Osteoblast (primary cell): ENCODE results near the gene SLC6A18. TPM values are rescaled to one million over a fixed set of nuclear protein-coding genes. Genes with fewer than 3 reads are reported as not detected.
A peak's percentile ranks its signal among the peaks of the same experiment; 100 is the strongest.

Experiments
- DNase-seq: peaks from one replicate; pipeline ENCODE4 v3.0.0; 2011; ENCODE audit warnings: low spot score, mixed read lengths; ENCODE audit not compliant: insufficient read length; ENCODE audit errors: missing footprints
- H2AFZ ChIP-seq: 2 replicates; pipeline ENCODE4 v1.6.0; 2011; ENCODE audit warnings: mild to moderate bottlenecking, low read length
- H3K27ac ChIP-seq: 2 replicates; pipeline ENCODE4 v1.5.1; 2011; ENCODE audit warnings: mild to moderate bottlenecking, low read depth, low read length, moderate library complexity
- H3K27me3 ChIP-seq: 2 replicates; pipeline ENCODE4 v1.6.0; 2012; ENCODE audit warnings: mild to moderate bottlenecking, control low read depth, inconsistent platforms, low read length, moderate library complexity; ENCODE audit not compliant: insufficient read depth
- H3K36me3 ChIP-seq: 2 replicates; pipeline ENCODE4 v1.5.1; 2011; ENCODE audit warnings: mild to moderate bottlenecking, low read length, control low read depth, moderate library complexity; ENCODE audit not compliant: insufficient read depth
- H3K4me1 ChIP-seq: 2 replicates; pipeline ENCODE4 v1.5.1; 2011; ENCODE audit warnings: mild to moderate bottlenecking, low read length, control low read depth, moderate library complexity; ENCODE audit not compliant: insufficient read depth
- H3K4me2 ChIP-seq: 2 replicates; pipeline ENCODE4 v1.6.0; 2011; ENCODE audit warnings: mild to moderate bottlenecking, low read length; ENCODE audit not compliant: insufficient read depth
- H3K4me3 ChIP-seq: fragments of 200-600 bp; sonication (generic); 3 replicates; pipeline ENCODE4 v1.5.1; 2012; ENCODE audit warnings: mild to moderate bottlenecking, low read length, inconsistent platforms; ENCODE audit not compliant: insufficient read depth
- H3K79me2 ChIP-seq: 2 replicates; pipeline ENCODE4 v1.6.0; 2012; ENCODE audit warnings: mild to moderate bottlenecking, low read length, control low read depth, inconsistent platforms; ENCODE audit not compliant: insufficient read depth
- H3K9me3 ChIP-seq: 2 replicates; pipeline ENCODE4 v1.5.1; 2011; ENCODE audit warnings: low read depth, low read length, control low read depth
- H4K20me1 ChIP-seq: 2 replicates; pipeline ENCODE4 v1.6.0; 2012; ENCODE audit warnings: mild to moderate bottlenecking, low read length, control low read depth; ENCODE audit not compliant: insufficient read depth
- total RNA-seq: library from RNA; depleted of rRNA; stranded (reverse); fragments of >200 nt; gene quantifications from 2 replicates; pipeline ENCODE4 v1.2.3, GENCODE V29; 2012
- TF ChIP-seq, protein P1 (sequence below): IDR thresholded peaks from 2 replicates; pipeline ENCODE4 v1.5.1; 2011; ENCODE audit warnings: mild to moderate bottlenecking, low read depth, low read length, moderate library complexity; ENCODE audit errors: extremely low read depth

SLC6A18 gene
- total RNA-seq, 1 donor = not detected

- no peak overlapping the region for H3K4me3 ChIP-seq
- H4K20me1 ChIP-seq = no peaks in the 10 kb centered on the region
- no peak overlapping the region for H3K27ac ChIP-seq
- H2AFZ ChIP-seq = no peak overlapping the region
- TF ChIP-seq, protein P1, sequence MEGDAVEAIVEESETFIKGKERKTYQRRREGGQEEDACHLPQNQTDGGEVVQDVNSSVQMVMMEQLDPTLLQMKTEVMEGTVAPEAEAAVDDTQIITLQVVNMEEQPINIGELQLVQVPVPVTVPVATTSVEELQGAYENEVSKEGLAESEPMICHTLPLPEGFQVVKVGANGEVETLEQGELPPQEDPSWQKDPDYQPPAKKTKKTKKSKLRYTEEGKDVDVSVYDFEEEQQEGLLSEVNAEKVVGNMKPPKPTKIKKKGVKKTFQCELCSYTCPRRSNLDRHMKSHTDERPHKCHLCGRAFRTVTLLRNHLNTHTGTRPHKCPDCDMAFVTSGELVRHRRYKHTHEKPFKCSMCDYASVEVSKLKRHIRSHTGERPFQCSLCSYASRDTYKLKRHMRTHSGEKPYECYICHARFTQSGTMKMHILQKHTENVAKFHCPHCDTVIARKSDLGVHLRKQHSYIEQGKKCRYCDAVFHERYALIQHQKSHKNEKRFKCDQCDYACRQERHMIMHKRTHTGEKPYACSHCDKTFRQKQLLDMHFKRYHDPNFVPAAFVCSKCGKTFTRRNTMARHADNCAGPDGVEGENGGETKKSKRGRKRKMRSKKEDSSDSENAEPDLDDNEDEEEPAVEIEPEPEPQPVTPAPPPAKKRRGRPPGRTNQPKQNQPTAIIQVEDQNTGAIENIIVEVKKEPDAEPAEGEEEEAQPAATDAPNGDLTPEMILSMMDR = no peak
- no peaks in the 10 kb centered on the region for H3K36me3 ChIP-seq
- peaks cover 6% of the 10 kb centered on the region for H3K27me3 ChIP-seq
- no peaks in the 10 kb centered on the region for H3K4me1 ChIP-seq
- H3K9me3 ChIP-seq = no peaks in the 10 kb centered on the region
- no peaks in the 10 kb centered on the region for H3K79me2 ChIP-seq
- DNase-seq = peak; percentile 95
- no peak overlapping the region for H3K4me2 ChIP-seq
Observed at GRCh38 chr5:1204693-1205242, 20.4 kb upstream of the SLC6A18 start.

- H3K36me3 ChIP-seq = no peaks in the 10 kb centered on the region
- peaks cover 6% of the 10 kb centered on the region for H3K27me3 ChIP-seq
- no peaks in the 10 kb centered on the region for H4K20me1 ChIP-seq
- no peaks in the 10 kb centered on the region for H3K9me3 ChIP-seq
- no peak overlapping the region for H3K4me2 ChIP-seq
- H3K27ac ChIP-seq = no peak overlapping the region
- no peak overlapping the region for H2AFZ ChIP-seq
- TF ChIP-seq, protein P1 = no peak
- no peak overlapping the region for H3K4me3 ChIP-seq
- no peaks in the 10 kb centered on the region for H3K79me2 ChIP-seq
- H3K4me1 ChIP-seq = no peaks in the 10 kb centered on the region
- DNase-seq = no peak
Observed at GRCh38 chr5:1205255-1206180, 19.7 kb upstream of the SLC6A18 start.

- no peaks in the 10 kb centered on the region for H3K79me2 ChIP-seq
- no peaks in the 10 kb centered on the region for H3K4me1 ChIP-seq
- no peaks in the 10 kb centered on the region for H4K20me1 ChIP-seq
- DNase-seq = no peak
- H3K27ac ChIP-seq = no peak overlapping the region
- no peak overlapping the region for H3K4me2 ChIP-seq
- TF ChIP-seq, protein P1 = no peak
- no peaks in the 10 kb centered on the region for H3K9me3 ChIP-seq
- H3K4me3 ChIP-seq = no peak overlapping the region
- H3K27me3 ChIP-seq = peaks cover 6% of the 10 kb centered on the region
- no peaks in the 10 kb centered on the region for H3K36me3 ChIP-seq
- no peak overlapping the region for H2AFZ ChIP-seq
Observed at GRCh38 chr5:1206521-1207412, 18.4 kb upstream of the SLC6A18 start.
